Endothelial cell of umbilical vein (primary cell): ENCODE results near the gene FOXP1. TPM values are rescaled to one million over a fixed set of nuclear protein-coding genes. Genes with fewer than 3 reads are reported as not detected.

ENCODE experiments used
- BruUV-seq: library from RNA; stranded (reverse); fragments of 400-500 nt; replicated peaks from 2 replicates; lab custom pipeline; 2021; lab: Mats Ljungman, UMichigan
- CTCF ChIA-PET: fragments of 300-600, 350-600 bp; sonication (Branson Sonifier 250); formaldehyde crosslinking; loops from one replicate; lab custom pipeline; 2021; ENCODE audit warnings: antibody characterized with exemption, inconsistent platforms; lab: Charles Lee
- POLR2A ChIA-PET: fragments of 300-600, 350-600 bp; sonication (Branson Sonifier 250); formaldehyde crosslinking; loops from one replicate; lab custom pipeline; 2021; ENCODE audit warnings: antibody characterized with exemption, inconsistent platforms; lab: Charles Lee
- DNase-seq: peaks from one replicate; pipeline ENCODE4 v3.0.0-alpha.2; 2011; ENCODE audit warnings: low read depth, low spot score
- FAIRE-seq: peaks from 2 replicates; lab custom pipeline; 2011; peaks lifted over from hg19 to GRCh38; lab: Jason Lieb, UNC
- H2AFZ ChIP-seq: 2 replicates; pipeline ENCODE4 v1.6.0; 2012; ENCODE audit warnings: low read depth, low read length, control low read depth, inconsistent platforms
- H3K27ac ChIP-seq: 2 replicates; pipeline ENCODE4 v1.5.1; 2011; ENCODE audit warnings: low read depth, mild to moderate bottlenecking, control low read depth, low read length, moderate library complexity; ENCODE audit not compliant: insufficient read depth
- H3K27me3 ChIP-seq, 2 experiments: 2 replicates each; pipeline versions ENCODE4 v1.6.0 to v1.6.1; 2011; ENCODE audit warnings: low read length in 2 of 2, mixed read lengths in 1 of 2; ENCODE audit not compliant: control insufficient read depth in 2 of 2, insufficient read depth in 2 of 2
- H3K36me3 ChIP-seq, 2 experiments: 2 replicates in 1 of 2; 3 replicates in 1 of 2; pipeline ENCODE4 v1.5.1; 2011; ENCODE audit warnings: low read length in 2 of 2, mild to moderate bottlenecking in 1 of 2, moderate library complexity in 1 of 2; ENCODE audit not compliant: control insufficient read depth in 2 of 2, insufficient read depth in 2 of 2; ENCODE audit errors: extremely low read depth in 1 of 2
- H3K4me1 ChIP-seq: 3 replicates; pipeline ENCODE4 v1.5.1; 2011; ENCODE audit warnings: mild to moderate bottlenecking, low read length; ENCODE audit not compliant: control insufficient read depth, insufficient read depth; ENCODE audit errors: extremely low read depth
- H3K4me2 ChIP-seq: 2 replicates; pipeline ENCODE4 v1.6.1; 2011; ENCODE audit warnings: low read length, control low read depth, mixed read lengths; ENCODE audit not compliant: insufficient read depth
- H3K4me3 ChIP-seq, 3 experiments: fragments of 200-600 bp in 1 of 3; sonication (generic), shearing (Covaris generic) in 1 of 3; replicated peaks in 1 of 3; 2 replicates each; pipeline ENCODE4 v1.5.1; 2011 to 2016; ENCODE audit warnings: control low read depth in 3 of 3, low read length in 3 of 3, mild to moderate bottlenecking in 2 of 3, inconsistent platforms in 1 of 3, low read depth in 1 of 3, moderate library complexity in 1 of 3; ENCODE audit not compliant: insufficient read depth in 1 of 3
- H3K79me2 ChIP-seq: 2 replicates; pipeline ENCODE4 v1.6.0; 2012; ENCODE audit warnings: low read length, inconsistent platforms; ENCODE audit not compliant: control insufficient read depth, insufficient read depth
- H3K9ac ChIP-seq: replicated peaks from 2 replicates; pipeline ENCODE3; 2011; ENCODE audit warnings: low read length, control low read depth; ENCODE audit not compliant: insufficient read depth; ENCODE audit errors: extremely low read depth
- H3K9me1 ChIP-seq: replicated peaks from 3 replicates; pipeline ENCODE4 v1.6.0; 2011; ENCODE audit warnings: mild to moderate bottlenecking, low read length; ENCODE audit not compliant: control insufficient read depth, insufficient read depth; ENCODE audit errors: extremely low read depth
- H3K9me3 ChIP-seq: replicated peaks from 2 replicates; pipeline ENCODE4 v1.5.1; 2012; ENCODE audit warnings: low read length, inconsistent platforms; ENCODE audit not compliant: control insufficient read depth, insufficient read depth
- H4K20me1 ChIP-seq: replicated peaks from 2 replicates; pipeline ENCODE3; 2011; ENCODE audit warnings: mild to moderate bottlenecking, low read length; ENCODE audit not compliant: control insufficient read depth, insufficient read depth; ENCODE audit errors: extremely low read depth
- CTCF ChIP-seq, 2 donors: IDR thresholded peaks; 1 replicate in 1 of 2; 2 replicates in 1 of 2; pipeline ENCODE4 v1.5.1; 2011; ENCODE audit warnings: low read length in 2 of 2, mild to moderate bottlenecking in 2 of 2, moderate library complexity in 2 of 2, control low read depth in 1 of 2, inconsistent platforms in 1 of 2, low read depth in 1 of 2; ENCODE audit not compliant: insufficient read depth in 1 of 2; ENCODE audit errors: extremely low read depth in 1 of 2
- EZH2 ChIP-seq: IDR thresholded peaks from 2 replicates; pipeline ENCODE4 v1.6.1; 2012; ENCODE audit warnings: borderline replicate concordance, low read depth, mild to moderate bottlenecking, moderate library complexity, low read length, inconsistent platforms; ENCODE audit not compliant: severe bottlenecking
- FOS ChIP-seq: IDR thresholded peaks from 2 replicates; pipeline ENCODE4 v1.6.1; 2011; ENCODE audit warnings: mild to moderate bottlenecking, low read length, moderate library complexity, borderline replicate concordance; ENCODE audit not compliant: insufficient read depth
- GATA2 ChIP-seq: IDR thresholded peaks from 2 replicates; pipeline ENCODE4 v1.7.0; 2011; ENCODE audit warnings: low read depth, mild to moderate bottlenecking, moderate library complexity, mixed read lengths, low read length; ENCODE audit not compliant: insufficient read length, insufficient read depth
- JUN ChIP-seq: IDR thresholded peaks from 2 replicates; pipeline ENCODE4 v1.6.1; 2011; ENCODE audit warnings: borderline replicate concordance, low read depth; ENCODE audit not compliant: insufficient read length, insufficient read depth
- MAX ChIP-seq: IDR thresholded peaks from 2 replicates; pipeline ENCODE4 v1.6.1; 2011; ENCODE audit not compliant: insufficient read depth, insufficient read length
- MYC ChIP-seq: IDR thresholded peaks from one replicate; pipeline ENCODE4 v1.6.1; 2011; ENCODE audit warnings: mild to moderate bottlenecking, low read depth, low read length
- POLR2A ChIP-seq: IDR thresholded peaks from 2 replicates; pipeline ENCODE4 v1.6.1; 2012; ENCODE audit warnings: low read depth, mild to moderate bottlenecking, control low read depth, low read length
- POLR2AphosphoS5 ChIP-seq: IDR thresholded peaks from 2 replicates; pipeline ENCODE4 v1.6.1; 2012; ENCODE audit warnings: low read depth, mild to moderate bottlenecking, control low read depth, low read length, moderate library complexity; ENCODE audit not compliant: insufficient read depth
- dilution Hi-C: fragments of 300-500 bp; cut with MboI; formaldehyde crosslinking; loops from one replicate; pipeline ENCODE4 v1.15.0; 2019; ENCODE audit warnings: low sequenced_read_pairs; ENCODE audit not compliant: extremely low pct_ligation_motif_present
- intact Hi-C: fragments of 100-400 bp; cut with micrococcal nuclease; formaldehyde crosslinking; loops from one replicate; pipeline ENCODE4 v1.10.0; 2022
- polyA plus RNA-seq, 4 experiments: library from polyadenylated mRNA; depleted of rRNA in 3 of 4; stranded (reverse) in 3 of 4; unstranded in 1 of 4; fragments of >200 nt; gene quantifications; 2 replicates each; pipeline versions ENCODE4 v1.2.1 to v1.2.3, GENCODE V29; 2011 to 2012; ENCODE audit warnings: missing spikeins in 1 of 4
- total RNA-seq: library from RNA; stranded (reverse); gene quantifications from 2 replicates; pipeline ENCODE4 v1.2.3, GENCODE V29; 2021

FOXP1 gene
- total and polyA plus RNA-seq, 2 donors (not counting 3 experiments of a cell fraction or from before 2014, with no cell fraction given) = 41.0 to 107 TPM

- FAIRE-seq = no peak
- Histone ChIP-seq H3K27me3 (no peaks in the 10 kb centered on the region), H3K4me2 (no peak overlapping the region), H3K36me3 (no peaks in the 10 kb centered on the region), H3K27ac (no peak overlapping the region), H3K9ac (no peak overlapping the region), H2AFZ (no peak overlapping the region), H3K9me1 (no peaks in the 10 kb centered on the region), H3K9me3 (no peaks in the 10 kb centered on the region), H3K4me1 (peaks cover 9% of the 10 kb centered on the region), H3K4me3 (no peak overlapping the region), H3K79me2 (no peaks in the 10 kb centered on the region), H4K20me1 (no peaks in the 10 kb centered on the region)
- intact Hi-C loops (no loop called here), dilution Hi-C loops (no loop called here)
- TF ChIP-seq GATA2 = no peak
- TF ChIP-seq EZH2 = no peak
- TF ChIP-seq MYC = no peak
- POLR2A ChIA-PET = no interaction called here
- DNase-seq = no peak
- BruUV-seq = no TSS peak
- CTCF ChIA-PET = interaction anchor here (0.5 kb wide), 1 partner anchor 230 kb away, joined by 4 read pairs; no protein-coding TSS in a partner anchor
Measured at GRCh38 chr3:71408903-71409302, 174.6 kb downstream of the FOXP1 start.

GRCh38 chr3:71407823-71408222 lies 175.7 kb downstream of the FOXP1 start:
- no peak overlapping the region for H3K27ac ChIP-seq
- no peak overlapping the region for H3K9ac ChIP-seq
- DNase-seq = no peak
- H3K4me3 ChIP-seq = no peak overlapping the region
- TF ChIP-seq FOS (no peak), JUN (no peak), CTCF (IDR thresholded peaks at IDR 0.05; ENCODE audit: extremely low read depth in 1 of 2, insufficient read depth in 1 of 2, low read depth in 1 of 2, low read length in 2 of 2) (no peak), POLR2AphosphoS5 (no peak), MYC (no peak), GATA2 (no peak), MAX (no peak), POLR2A (no peak), EZH2 (no peak)
- H3K9me1 ChIP-seq = no peaks in the 10 kb centered on the region
- no peaks in the 10 kb centered on the region for H3K79me2 ChIP-seq
- H3K27me3 ChIP-seq = no peaks in the 10 kb centered on the region
- no peak overlapping the region for H3K4me2 ChIP-seq
- no peaks in the 10 kb centered on the region for H4K20me1 ChIP-seq
- no peaks in the 10 kb centered on the region for H3K4me1 ChIP-seq
- ChIA-PET POLR2A (no interaction called here), CTCF (no interaction called here)
- H2AFZ ChIP-seq = no peak overlapping the region
- H3K36me3 ChIP-seq = no peaks in the 10 kb centered on the region
- H3K9me3 ChIP-seq = no peaks in the 10 kb centered on the region
- dilution Hi-C loops (no loop called here), intact Hi-C loops (no loop called here)
- FAIRE-seq = no peak
- BruUV-seq = no TSS peak
